Endothelial cell of umbilical vein (primary cell): ENCODE measurements around the gene CCNF. TPM values are rescaled to one million over a fixed set of nuclear protein-coding genes. Genes with fewer than 3 reads are reported as not detected.

ENCODE experiments used
- BruUV-seq: library from RNA; stranded (reverse); fragments of 400-500 nt; replicated peaks from 2 replicates; lab custom pipeline; 2021; lab: Mats Ljungman, UMichigan
- CTCF ChIA-PET: fragments of 300-600, 350-600 bp; sonication (Branson Sonifier 250); formaldehyde crosslinking; loops from one replicate; lab custom pipeline; 2021; ENCODE audit warnings: antibody characterized with exemption, inconsistent platforms; lab: Charles Lee
- POLR2A ChIA-PET: fragments of 300-600, 350-600 bp; sonication (Branson Sonifier 250); formaldehyde crosslinking; loops from one replicate; lab custom pipeline; 2021; ENCODE audit warnings: antibody characterized with exemption, inconsistent platforms; lab: Charles Lee
- DNase-seq: peaks from one replicate; pipeline ENCODE4 v3.0.0-alpha.2; 2011; ENCODE audit warnings: low read depth, low spot score
- FAIRE-seq: peaks from 2 replicates; lab custom pipeline; 2011; peaks lifted over from hg19 to GRCh38; lab: Jason Lieb, UNC
- H2AFZ ChIP-seq: 2 replicates; pipeline ENCODE4 v1.6.0; 2012; ENCODE audit warnings: low read depth, low read length, control low read depth, inconsistent platforms
- H3K27ac ChIP-seq: 2 replicates; pipeline ENCODE4 v1.5.1; 2011; ENCODE audit warnings: low read depth, mild to moderate bottlenecking, control low read depth, low read length, moderate library complexity; ENCODE audit not compliant: insufficient read depth
- H3K27me3 ChIP-seq, 2 experiments: 2 replicates each; pipeline versions ENCODE4 v1.6.0 to v1.6.1; 2011; ENCODE audit warnings: low read length in 2 of 2, mixed read lengths in 1 of 2; ENCODE audit not compliant: control insufficient read depth in 2 of 2, insufficient read depth in 2 of 2
- H3K36me3 ChIP-seq, 2 experiments: 2 replicates in 1 of 2; 3 replicates in 1 of 2; pipeline ENCODE4 v1.5.1; 2011; ENCODE audit warnings: low read length in 2 of 2, mild to moderate bottlenecking in 1 of 2, moderate library complexity in 1 of 2; ENCODE audit not compliant: control insufficient read depth in 2 of 2, insufficient read depth in 2 of 2; ENCODE audit errors: extremely low read depth in 1 of 2
- H3K4me1 ChIP-seq: 3 replicates; pipeline ENCODE4 v1.5.1; 2011; ENCODE audit warnings: mild to moderate bottlenecking, low read length; ENCODE audit not compliant: control insufficient read depth, insufficient read depth; ENCODE audit errors: extremely low read depth
- H3K4me2 ChIP-seq: 2 replicates; pipeline ENCODE4 v1.6.1; 2011; ENCODE audit warnings: low read length, control low read depth, mixed read lengths; ENCODE audit not compliant: insufficient read depth
- H3K4me3 ChIP-seq, 3 experiments: fragments of 200-600 bp in 1 of 3; sonication (generic), shearing (Covaris generic) in 1 of 3; replicated peaks in 1 of 3; 2 replicates each; pipeline ENCODE4 v1.5.1; 2011 to 2016; ENCODE audit warnings: control low read depth in 3 of 3, low read length in 3 of 3, mild to moderate bottlenecking in 2 of 3, inconsistent platforms in 1 of 3, low read depth in 1 of 3, moderate library complexity in 1 of 3; ENCODE audit not compliant: insufficient read depth in 1 of 3
- H3K79me2 ChIP-seq: 2 replicates; pipeline ENCODE4 v1.6.0; 2012; ENCODE audit warnings: low read length, inconsistent platforms; ENCODE audit not compliant: control insufficient read depth, insufficient read depth
- H3K9ac ChIP-seq: replicated peaks from 2 replicates; pipeline ENCODE3; 2011; ENCODE audit warnings: low read length, control low read depth; ENCODE audit not compliant: insufficient read depth; ENCODE audit errors: extremely low read depth
- H3K9me1 ChIP-seq: replicated peaks from 3 replicates; pipeline ENCODE4 v1.6.0; 2011; ENCODE audit warnings: mild to moderate bottlenecking, low read length; ENCODE audit not compliant: control insufficient read depth, insufficient read depth; ENCODE audit errors: extremely low read depth
- H3K9me3 ChIP-seq: replicated peaks from 2 replicates; pipeline ENCODE4 v1.5.1; 2012; ENCODE audit warnings: low read length, inconsistent platforms; ENCODE audit not compliant: control insufficient read depth, insufficient read depth
- H4K20me1 ChIP-seq: replicated peaks from 2 replicates; pipeline ENCODE3; 2011; ENCODE audit warnings: mild to moderate bottlenecking, low read length; ENCODE audit not compliant: control insufficient read depth, insufficient read depth; ENCODE audit errors: extremely low read depth
- CTCF ChIP-seq, 2 donors: IDR thresholded peaks; 1 replicate in 1 of 2; 2 replicates in 1 of 2; pipeline ENCODE4 v1.5.1; 2011; ENCODE audit warnings: low read length in 2 of 2, mild to moderate bottlenecking in 2 of 2, moderate library complexity in 2 of 2, control low read depth in 1 of 2, inconsistent platforms in 1 of 2, low read depth in 1 of 2; ENCODE audit not compliant: insufficient read depth in 1 of 2; ENCODE audit errors: extremely low read depth in 1 of 2
- EZH2 ChIP-seq: IDR thresholded peaks from 2 replicates; pipeline ENCODE4 v1.6.1; 2012; ENCODE audit warnings: borderline replicate concordance, low read depth, mild to moderate bottlenecking, moderate library complexity, low read length, inconsistent platforms; ENCODE audit not compliant: severe bottlenecking
- FOS ChIP-seq: IDR thresholded peaks from 2 replicates; pipeline ENCODE4 v1.6.1; 2011; ENCODE audit warnings: mild to moderate bottlenecking, low read length, moderate library complexity, borderline replicate concordance; ENCODE audit not compliant: insufficient read depth
- GATA2 ChIP-seq: IDR thresholded peaks from 2 replicates; pipeline ENCODE4 v1.7.0; 2011; ENCODE audit warnings: low read depth, mild to moderate bottlenecking, moderate library complexity, mixed read lengths, low read length; ENCODE audit not compliant: insufficient read length, insufficient read depth
- JUN ChIP-seq: IDR thresholded peaks from 2 replicates; pipeline ENCODE4 v1.6.1; 2011; ENCODE audit warnings: borderline replicate concordance, low read depth; ENCODE audit not compliant: insufficient read length, insufficient read depth
- MYC ChIP-seq: IDR thresholded peaks from one replicate; pipeline ENCODE4 v1.6.1; 2011; ENCODE audit warnings: mild to moderate bottlenecking, low read depth, low read length
- POLR2A ChIP-seq: IDR thresholded peaks from 2 replicates; pipeline ENCODE4 v1.6.1; 2012; ENCODE audit warnings: low read depth, mild to moderate bottlenecking, control low read depth, low read length
- POLR2AphosphoS5 ChIP-seq: IDR thresholded peaks from 2 replicates; pipeline ENCODE4 v1.6.1; 2012; ENCODE audit warnings: low read depth, mild to moderate bottlenecking, control low read depth, low read length, moderate library complexity; ENCODE audit not compliant: insufficient read depth
- dilution Hi-C: fragments of 300-500 bp; cut with MboI; formaldehyde crosslinking; loops from one replicate; pipeline ENCODE4 v1.15.0; 2019; ENCODE audit warnings: low sequenced_read_pairs; ENCODE audit not compliant: extremely low pct_ligation_motif_present
- intact Hi-C: fragments of 100-400 bp; cut with micrococcal nuclease; formaldehyde crosslinking; loops from one replicate; pipeline ENCODE4 v1.10.0; 2022
- polyA plus RNA-seq, 4 experiments: library from polyadenylated mRNA; depleted of rRNA in 3 of 4; stranded (reverse) in 3 of 4; unstranded in 1 of 4; fragments of >200 nt; gene quantifications; 2 replicates each; pipeline versions ENCODE4 v1.2.1 to v1.2.3, GENCODE V29; 2011 to 2012; ENCODE audit warnings: missing spikeins in 1 of 4
- total RNA-seq: library from RNA; stranded (reverse); gene quantifications from 2 replicates; pipeline ENCODE4 v1.2.3, GENCODE V29; 2021

The CCNF gene
- total and polyA plus RNA-seq, 2 donors (not counting 3 experiments of a cell fraction or from before 2014, with no cell fraction given): 13.9 to 48.9 TPM

GRCh38 chr16:2484898-2485508 lies 55.8 kb downstream of the CCNF start:
- H3K9me1 ChIP-seq: no peaks in the 10 kb centered on the region
- no peak overlapping the region for H3K4me3 ChIP-seq
- dilution Hi-C loops (no loop called here), intact Hi-C loops (no loop called here)
- no peaks in the 10 kb centered on the region for H3K27me3 ChIP-seq
- no peaks in the 10 kb centered on the region for H4K20me1 ChIP-seq
- H3K27ac ChIP-seq: no peak overlapping the region
- H3K9ac ChIP-seq: no peak overlapping the region
- TF ChIP-seq EZH2 (no peak), FOS (no peak), GATA2 (no peak), CTCF (IDR thresholded peaks at IDR 0.05; ENCODE audit: extremely low read depth in 1 of 2, insufficient read depth in 1 of 2, low read depth in 1 of 2, low read length in 2 of 2) (no peak), MYC (no peak), POLR2AphosphoS5 (no peak), POLR2A (no peak), JUN (no peak)
- DNase-seq: no peak
- H3K36me3 ChIP-seq: no peaks in the 10 kb centered on the region
- H3K4me1 ChIP-seq: no peaks in the 10 kb centered on the region
- no peak overlapping the region for H3K4me2 ChIP-seq
- no TSS peak for BruUV-seq
- H3K79me2 ChIP-seq: peaks cover 6% of the 10 kb centered on the region
- ChIA-PET POLR2A (no interaction called here), CTCF (interaction anchor here (3.0 kb wide), 1 partner anchor 16 kb away, joined by 14 read pairs; no protein-coding TSS in a partner anchor)
- no peaks in the 10 kb centered on the region for H3K9me3 ChIP-seq
- no peak overlapping the region for H2AFZ ChIP-seq
- FAIRE-seq: no peak
